GM04504 (cell line): ENCODE data around the gene FZR1.
"Not testable (repeated sequence)": the region's sequence is repeated elsewhere in the genome, so short reads cannot be mapped to it uniquely, and the experiment has no call there.

Experiments used
- DNase-seq: peaks from one replicate; pipeline ENCODE4 v3.0.0-alpha.2; 2012; ENCODE audit warnings: low read depth

The FZR1 gene

DNA sequence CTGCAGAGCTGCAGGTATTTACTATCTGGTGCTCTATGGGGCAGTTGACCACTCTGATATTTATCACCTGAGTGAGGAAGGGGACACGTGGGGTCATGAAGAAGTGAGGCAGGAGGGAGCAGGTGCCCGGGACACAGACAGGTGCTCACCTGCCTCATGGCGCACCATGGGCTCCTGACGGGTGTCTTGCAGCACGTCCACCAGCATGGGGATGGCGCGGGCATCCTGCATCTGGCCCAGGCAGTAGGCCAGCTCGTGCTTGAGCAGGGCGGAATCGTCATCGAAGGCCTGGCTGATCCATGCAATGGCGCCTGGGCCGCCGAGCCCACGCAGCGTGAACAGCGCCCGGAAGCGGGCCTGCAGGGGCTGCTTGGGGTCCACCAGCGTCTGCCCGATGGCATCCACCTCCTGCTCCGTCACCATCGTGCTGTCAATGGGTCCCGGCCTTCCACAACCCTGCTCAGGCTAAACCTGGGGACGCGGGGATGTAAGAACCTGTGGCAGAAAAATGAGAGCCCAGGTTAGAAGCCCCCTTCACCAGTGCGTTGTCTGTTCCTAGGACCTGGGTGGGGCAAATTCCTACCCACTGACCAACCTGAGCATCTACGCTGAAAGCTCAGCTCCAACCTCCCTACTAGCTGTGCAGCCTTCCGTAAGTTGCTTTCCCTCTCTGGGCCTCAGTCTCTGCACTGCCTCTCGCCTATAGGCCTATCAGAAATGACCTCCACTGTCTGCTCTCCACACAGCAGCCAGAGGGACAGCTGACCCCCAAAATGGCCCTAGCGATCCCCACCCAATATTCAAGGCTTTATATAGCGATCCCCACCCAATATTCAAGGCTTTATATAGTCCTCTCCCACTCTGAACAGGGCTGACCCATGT, 9.5 kb upstream of the FZR1 start:
- no peak for DNase-seq

DNA sequence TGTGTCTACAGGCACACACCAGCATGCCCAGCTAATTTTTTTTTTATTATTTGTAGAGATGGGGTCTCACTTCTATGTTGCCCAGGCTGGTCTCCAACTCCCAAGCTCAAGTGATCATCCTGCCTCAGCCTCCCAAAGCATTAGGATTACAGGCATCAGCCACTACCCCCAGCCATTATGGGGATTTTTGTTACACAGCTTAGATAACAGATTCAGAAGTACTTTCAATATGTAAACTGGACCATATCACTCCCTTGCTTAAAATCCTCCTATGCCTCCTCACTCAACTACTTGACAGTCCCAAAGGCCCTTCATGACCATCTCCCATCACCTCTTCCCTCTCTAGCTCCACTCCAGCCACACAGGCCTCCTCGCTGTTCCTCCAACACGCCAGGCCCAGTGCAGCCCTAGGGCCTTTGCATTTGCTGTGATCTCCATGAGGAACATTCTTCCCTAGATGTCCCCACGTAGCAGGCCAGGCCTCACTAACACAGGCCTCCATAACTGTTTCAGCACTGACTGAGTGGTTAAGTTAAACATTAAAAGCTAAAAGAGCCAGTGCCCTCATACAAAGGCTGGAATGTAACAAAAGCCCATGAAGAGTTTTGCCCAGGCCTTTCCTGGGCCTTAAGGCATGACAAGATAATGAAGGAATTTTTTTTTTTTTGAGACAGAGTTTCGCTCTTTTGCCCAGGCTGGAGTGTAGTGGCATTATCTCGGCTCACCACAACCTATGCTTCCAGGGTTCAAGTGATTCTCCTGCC, 8.2 kb upstream of the FZR1 start:
- no peak for DNase-seq

DNA sequence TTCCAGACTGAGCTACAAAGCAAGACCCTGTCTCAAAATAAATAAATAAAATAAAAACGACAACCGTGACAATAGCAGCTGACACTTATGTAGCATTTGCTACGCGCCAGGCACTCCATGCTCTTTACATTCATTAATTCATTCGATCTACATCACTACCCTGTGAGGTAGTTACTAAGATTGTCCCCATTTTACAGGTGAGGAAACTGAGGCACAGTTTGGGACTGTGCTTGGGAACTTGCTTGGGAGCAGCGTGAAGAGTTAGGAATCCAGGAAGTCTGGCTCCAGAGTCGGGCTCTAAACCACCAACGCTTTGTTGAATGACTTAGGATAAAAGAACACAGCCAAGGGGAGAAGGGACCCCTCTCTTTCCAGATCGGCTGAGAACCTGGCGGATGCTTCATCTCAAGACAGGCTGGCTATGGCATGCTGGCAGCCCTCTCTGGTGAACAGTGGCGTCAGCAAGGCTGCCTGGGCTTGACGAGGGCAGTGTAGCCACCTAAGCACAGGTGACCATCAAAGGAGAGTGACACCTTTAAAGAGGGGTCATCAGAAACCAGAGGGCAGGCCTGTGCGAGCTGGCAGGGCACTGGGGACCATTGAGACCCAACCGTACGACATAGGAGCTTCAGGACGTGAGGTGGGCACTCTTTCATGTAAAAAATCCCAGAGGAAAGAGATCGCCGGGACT, 6.2 kb upstream of the FZR1 start:
- DNase-seq = no peak

- DNase-seq = peak; percentile 92
Measured at GRCh38 chr19:3500429-3501101, 5.5 kb upstream of the FZR1 start, which contains the start of gene DOHH. DOHH (minus strand) TSS chr19:3500674; CDS start chr19:3496814, 3,860 bp downstream.

DNA sequence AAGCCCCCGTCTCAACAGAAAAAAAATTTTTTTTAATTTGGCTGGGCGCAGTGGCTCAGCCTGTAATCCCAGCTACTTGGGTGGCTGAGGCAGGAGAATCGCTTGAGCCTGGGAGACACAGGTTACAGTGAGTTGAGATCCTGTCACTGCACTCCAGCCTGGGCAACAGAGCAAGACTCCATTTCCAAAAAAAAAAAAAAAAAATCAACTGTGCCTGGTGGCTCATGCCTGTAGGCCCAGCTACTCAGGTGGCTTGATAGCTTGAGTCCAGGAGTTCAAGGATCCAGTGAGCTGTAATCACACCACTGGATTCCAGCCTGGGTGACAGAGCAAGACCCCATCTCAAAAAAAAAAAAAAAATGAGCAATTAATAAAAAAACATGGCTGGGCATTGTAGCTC, 4.3 kb upstream of the FZR1 start:
- no peak for DNase-seq

DNA sequence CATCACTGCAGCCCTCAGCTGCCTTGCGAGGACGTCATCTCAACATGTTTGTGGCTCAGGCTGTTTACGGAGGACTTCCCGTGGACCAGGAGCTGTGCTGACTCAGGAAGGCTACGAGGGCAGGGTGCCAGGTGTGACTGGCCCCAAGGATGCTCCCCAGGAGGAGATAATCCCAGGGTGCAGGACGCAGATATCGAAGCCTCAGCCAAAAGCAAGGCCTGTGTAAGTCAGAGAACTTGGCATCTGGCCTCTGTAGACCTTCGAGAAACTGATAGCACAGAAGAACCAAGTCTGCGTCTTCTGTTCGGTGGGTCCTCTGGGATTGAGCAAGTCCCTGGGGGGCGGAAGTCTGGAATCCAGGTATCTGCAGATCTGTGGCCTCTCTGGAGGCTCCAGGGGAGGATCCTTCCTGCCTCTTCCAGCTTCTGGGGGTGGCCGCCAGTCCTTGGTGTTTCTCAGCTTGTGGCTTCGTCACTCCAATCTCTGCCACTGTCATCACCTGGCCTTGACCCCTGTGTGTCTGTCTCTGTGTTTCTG, 3.0 kb upstream of the FZR1 start:
- DNase-seq = no peak

GRCh38 chr19:3504735-3505134, 1.4 kb upstream of the FZR1 start:
- no peak for DNase-seq

GRCh38 chr19:3506384-3507340, 551 bp downstream of the FZR1 start:
- DNase-seq = no peak

GRCh38 chr19:3507371-3508120, 1.4 kb downstream of the FZR1 start:
- DNase-seq = no peak

DNA sequence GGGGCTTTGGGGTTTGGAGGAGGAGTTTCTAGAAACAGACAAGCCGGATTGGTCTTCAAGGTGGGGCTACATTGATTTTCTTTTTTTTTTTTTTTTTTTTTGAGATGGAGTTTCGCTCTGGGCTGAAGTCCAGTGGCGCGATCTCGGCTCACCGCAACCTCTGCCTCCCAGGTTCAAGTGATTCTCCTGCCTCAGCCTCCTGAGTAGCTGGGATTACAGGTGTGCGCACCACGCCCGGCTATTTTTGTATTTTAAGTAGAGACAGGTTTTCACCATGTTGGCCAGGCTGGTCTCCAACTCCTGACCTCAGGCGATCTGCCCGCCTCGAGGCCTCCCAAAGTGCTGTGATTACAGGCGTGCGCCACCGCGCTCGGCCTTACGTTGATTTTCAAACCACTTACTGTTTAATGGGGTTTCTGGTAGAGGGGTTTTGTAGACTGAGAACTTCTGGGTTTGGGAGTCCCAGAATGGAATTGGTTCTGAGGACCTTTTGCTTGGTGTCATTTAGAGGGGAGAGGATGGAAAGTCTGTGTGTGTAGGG, 2.1 kb downstream of the FZR1 start:
- DNase-seq = not testable (repeated sequence)

DNA sequence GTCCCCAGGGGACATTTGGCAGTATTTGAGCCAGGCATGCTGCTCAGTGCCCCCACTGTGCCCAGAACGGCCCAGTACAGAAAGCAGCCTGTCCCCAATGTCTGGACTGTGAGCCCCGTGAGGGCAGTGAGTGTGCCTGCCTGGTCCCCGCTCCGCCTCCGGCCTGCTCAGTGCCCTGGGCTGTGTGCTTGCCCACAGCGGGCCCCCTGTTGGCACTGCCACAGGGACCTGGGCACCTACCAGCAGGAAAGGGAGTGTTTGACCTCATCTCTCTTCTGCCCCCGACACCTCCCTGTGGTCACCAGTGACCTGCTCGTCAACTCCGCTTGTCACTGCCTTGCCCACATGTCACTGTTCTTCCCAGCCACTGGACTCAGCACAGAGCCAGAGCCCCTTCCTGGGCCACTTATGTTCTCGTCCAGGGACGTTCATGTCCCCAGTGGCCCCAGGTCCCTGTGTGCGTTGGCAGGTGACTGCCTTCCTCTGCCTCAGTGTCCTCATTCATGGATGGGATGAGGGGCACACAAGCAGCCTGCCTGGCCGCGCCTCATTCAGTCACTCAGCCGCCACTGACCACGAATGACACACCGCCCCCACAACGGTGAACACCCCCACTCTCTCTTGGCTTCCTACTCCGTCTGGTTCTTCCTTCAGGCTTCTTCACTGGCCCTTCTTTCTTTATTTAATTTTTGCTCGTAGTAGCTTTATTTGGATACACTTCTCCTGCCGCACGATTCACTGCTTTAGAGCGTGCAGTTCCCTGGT, 2.8 kb downstream of the FZR1 start:
- no peak for DNase-seq

DNA sequence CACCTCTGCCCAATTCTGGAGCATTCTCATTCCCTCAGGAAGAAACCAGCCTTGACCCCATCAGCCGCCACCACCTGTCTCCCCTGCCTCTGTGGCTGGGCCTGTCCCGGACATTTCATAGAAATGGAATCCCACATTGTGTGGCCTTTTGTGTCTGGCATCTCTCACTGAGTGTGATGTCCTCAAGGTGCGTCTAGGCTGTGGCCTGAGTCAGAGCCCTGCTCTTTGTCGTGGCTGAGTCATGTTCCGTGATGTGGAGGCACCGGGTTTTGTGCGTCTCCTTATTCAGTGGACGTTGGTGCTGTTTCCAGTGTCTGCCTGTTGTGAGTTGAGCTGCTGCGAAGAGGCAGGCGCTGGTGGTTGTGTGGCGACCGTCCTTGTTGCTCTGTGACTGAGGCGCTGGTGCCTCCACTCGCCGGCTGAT, 3.5 kb downstream of the FZR1 start:
- peak; percentile 17 for DNase-seq

GRCh38 chr19:3510727-3511126, 4.6 kb downstream of the FZR1 start:
- DNase-seq = no peak

GRCh38 chr19:3511506-3512251, 5.6 kb downstream of the FZR1 start:
- no peak for DNase-seq

GRCh38 chr19:3512562-3513228, 6.6 kb downstream of the FZR1 start:
- no peak for DNase-seq

DNA sequence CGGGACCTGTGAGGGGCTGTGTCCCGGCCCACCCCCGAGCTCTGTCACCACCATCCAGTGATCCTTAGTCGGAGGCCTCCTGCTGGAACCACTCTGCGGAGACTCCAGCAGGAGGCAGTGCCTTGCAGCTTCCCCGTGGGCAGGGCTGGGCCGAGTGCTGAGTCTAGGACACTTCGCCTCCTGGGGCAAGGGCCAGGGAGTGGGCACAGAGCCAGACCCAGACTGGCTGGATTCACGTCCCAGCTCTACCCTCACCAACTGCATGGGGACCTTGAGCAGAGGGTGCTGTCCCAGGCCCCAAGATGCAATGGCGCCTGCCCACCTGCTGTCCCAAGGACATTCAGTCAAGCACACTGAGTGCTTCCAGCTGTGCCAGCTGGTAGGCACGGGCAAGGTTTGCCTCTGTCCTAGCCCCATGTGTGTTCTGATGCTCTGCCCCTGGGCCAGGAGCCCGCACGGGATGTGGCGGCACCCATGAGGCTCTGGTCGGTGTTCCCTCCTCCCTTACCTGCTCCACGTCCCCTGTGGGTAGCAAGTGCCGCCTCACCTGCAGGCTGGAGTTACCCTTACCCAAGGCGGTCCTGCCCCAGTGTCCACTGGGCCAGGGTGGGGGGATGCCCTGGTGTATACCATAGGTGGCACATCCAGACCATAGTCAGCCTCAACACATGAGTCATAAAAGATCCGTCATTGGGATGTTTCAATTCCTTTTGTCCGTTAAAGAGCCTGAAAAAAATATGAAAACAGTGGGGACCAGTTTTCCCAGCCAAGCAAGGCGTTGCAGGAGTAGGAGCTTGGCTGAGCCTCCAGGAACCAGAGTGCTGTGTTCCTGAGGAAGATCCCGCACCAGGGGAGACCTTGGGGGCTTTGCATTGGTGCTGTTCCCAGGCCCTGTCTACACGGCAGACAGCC, 7.4 kb downstream of the FZR1 start:
- DNase-seq = no peak
